Breast epithelium (tissue), 4 donors: ENCODE measurements around the gene RIMKLB. TPM values are rescaled to one million over a fixed set of nuclear protein-coding genes. Genes with fewer than 3 reads are reported as not detected.

Experiments used
- DNase-seq, 2 donors: peaks; one replicate each; pipeline ENCODE4 v3.0.0-alpha.2; 2019; ENCODE audit warnings: low spot score in 2 of 2
- H3K27ac ChIP-seq, 2 donors: fragments of 200-600 bp; sonication (generic) in 1 of 2; one replicate each; pipeline ENCODE4 v1.5.1; 2016 to 2019; ENCODE audit warnings: mild to moderate bottlenecking in 1 of 2
- H3K27me3 ChIP-seq, 2 donors: fragments of 200-600 bp; sonication (generic) in 1 of 2; one replicate each; pipeline versions ENCODE4 v1.5.1 to v1.6.0; 2017 to 2019; ENCODE audit warnings: control low read depth in 1 of 2, mild to moderate bottlenecking in 1 of 2
- H3K36me3 ChIP-seq: fragments of 200-600 bp; one replicate; pipeline ENCODE4 v1.5.1; 2019
- H3K4me1 ChIP-seq, 2 donors: fragments of 200-600 bp; sonication (generic); one replicate each; pipeline ENCODE4 v1.5.1; 2016 to 2019; ENCODE audit warnings: control low read depth in 1 of 2
- H3K4me3 ChIP-seq, 3 donors: fragments of 200-600 bp; sonication (generic); 1 replicate in 2 of 3; 2 replicates in 1 of 3; pipeline ENCODE4 v1.5.1; 2016 to 2019; ENCODE audit warnings: mild to moderate bottlenecking in 3 of 3, moderate library complexity in 2 of 3
- H3K9me3 ChIP-seq, 2 donors: fragments of 200-600 bp; sonication (generic) in 1 of 2; one replicate each; pipeline ENCODE4 v1.5.1; 2016 to 2019; ENCODE audit warnings: control low read depth in 1 of 2
- POLR2A ChIP-seq: fragments of 450-650 bp; IDR thresholded peaks from one replicate; pipeline ENCODE4 v1.6.1; 2016; ENCODE audit warnings: antibody characterized with exemption, mild to moderate bottlenecking, moderate library complexity
- POLR2AphosphoS5 ChIP-seq, 3 donors: sonication (generic); formaldehyde crosslinking; IDR thresholded peaks; one replicate each; pipeline ENCODE4 v1.6.1; 2017; ENCODE audit warnings: antibody characterized with exemption in 3 of 3
- intact Hi-C: fragments of 100-400 bp; cut with DNase I; formaldehyde crosslinking; loops from one replicate; pipeline ENCODE4 v1.15.1; 2023; ENCODE audit warnings: low total_unique reads
- total RNA-seq, 3 donors: library from RNA; depleted of rRNA; stranded (reverse); fragments of >200 nt; gene quantifications; one replicate each; pipeline ENCODE4 v1.1.0, GENCODE V29; 2016
- TF ChIP-seq, protein P1 (sequence below), 3 donors: fragments of 450-650 bp; IDR thresholded peaks; one replicate each; pipeline ENCODE4 v1.5.1; 2016 to 2017; ENCODE audit warnings: antibody characterized with exemption in 3 of 3, mild to moderate bottlenecking in 3 of 3, moderate library complexity in 3 of 3

The RIMKLB gene
- total RNA-seq, 3 donors from 2014 or later = 42.2 to 52.1 (median 51.5) TPM

DNA sequence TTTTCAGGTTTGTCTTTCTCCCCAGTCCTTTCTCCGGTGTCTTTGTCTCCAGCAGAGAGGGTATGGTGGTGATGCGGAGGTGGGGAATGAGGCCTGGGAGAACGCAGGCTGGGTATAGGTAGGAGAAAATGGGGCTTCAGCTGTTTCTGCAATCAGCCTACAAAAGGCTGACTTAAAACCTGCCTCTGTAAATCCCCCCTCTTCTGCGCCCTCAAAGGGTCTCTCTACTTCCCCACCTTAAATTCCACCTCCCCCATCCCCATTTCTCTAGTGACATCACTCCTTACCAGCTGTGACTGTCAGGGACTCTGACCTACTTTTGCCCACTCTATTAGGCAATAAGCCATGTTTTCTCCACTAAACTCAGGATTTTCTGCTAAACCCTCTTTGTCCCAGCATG lies 8.1 kb upstream of the RIMKLB start:
- Histone ChIP-seq H3K4me3 (no peak overlapping the region), H3K9me3 (no peaks in the 10 kb centered on the region), H3K4me1 (peaks cover 0 to 10% of the 10 kb centered on the region in 2 donors), H3K27me3 (no peaks in the 10 kb centered on the region), H3K27ac (peak overlapping the region in 1 of 2 donors; percentile 11), H3K36me3 (no peaks in the 10 kb centered on the region)
- no peak for DNase-seq
- TF ChIP-seq POLR2A = no peak
- TF ChIP-seq, protein P1, sequence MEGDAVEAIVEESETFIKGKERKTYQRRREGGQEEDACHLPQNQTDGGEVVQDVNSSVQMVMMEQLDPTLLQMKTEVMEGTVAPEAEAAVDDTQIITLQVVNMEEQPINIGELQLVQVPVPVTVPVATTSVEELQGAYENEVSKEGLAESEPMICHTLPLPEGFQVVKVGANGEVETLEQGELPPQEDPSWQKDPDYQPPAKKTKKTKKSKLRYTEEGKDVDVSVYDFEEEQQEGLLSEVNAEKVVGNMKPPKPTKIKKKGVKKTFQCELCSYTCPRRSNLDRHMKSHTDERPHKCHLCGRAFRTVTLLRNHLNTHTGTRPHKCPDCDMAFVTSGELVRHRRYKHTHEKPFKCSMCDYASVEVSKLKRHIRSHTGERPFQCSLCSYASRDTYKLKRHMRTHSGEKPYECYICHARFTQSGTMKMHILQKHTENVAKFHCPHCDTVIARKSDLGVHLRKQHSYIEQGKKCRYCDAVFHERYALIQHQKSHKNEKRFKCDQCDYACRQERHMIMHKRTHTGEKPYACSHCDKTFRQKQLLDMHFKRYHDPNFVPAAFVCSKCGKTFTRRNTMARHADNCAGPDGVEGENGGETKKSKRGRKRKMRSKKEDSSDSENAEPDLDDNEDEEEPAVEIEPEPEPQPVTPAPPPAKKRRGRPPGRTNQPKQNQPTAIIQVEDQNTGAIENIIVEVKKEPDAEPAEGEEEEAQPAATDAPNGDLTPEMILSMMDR (IDR thresholded peaks at IDR 0.05) = no peak
- TF ChIP-seq POLR2AphosphoS5 (IDR thresholded peaks at IDR 0.05) = no peak
- intact Hi-C loops = no loop called here

DNA sequence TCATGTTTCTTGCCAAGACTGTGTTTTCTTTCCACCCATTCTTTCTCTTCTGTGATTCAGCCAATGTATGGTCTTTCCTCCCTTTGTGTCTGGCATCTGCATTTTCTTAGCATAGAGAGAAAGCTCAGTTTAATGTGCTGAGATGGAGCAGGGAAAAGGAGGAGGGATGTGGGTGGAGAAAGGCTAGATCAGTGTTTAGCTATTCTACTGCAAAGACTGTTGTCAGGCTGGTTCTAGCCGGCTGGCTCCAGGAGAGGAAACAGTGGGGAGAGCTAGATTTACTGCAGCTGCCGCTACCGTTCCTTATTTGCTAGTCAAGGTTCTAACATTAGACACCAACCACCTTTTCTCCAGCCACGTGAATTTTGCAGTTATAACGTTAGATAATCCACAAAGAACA lies 5.2 kb upstream of the RIMKLB start:
- Histone ChIP-seq H3K27me3 (no peaks in the 10 kb centered on the region), H3K36me3 (no peaks in the 10 kb centered on the region), H3K4me1 (peaks cover 0 to 6% of the 10 kb centered on the region in 2 donors), H3K9me3 (no peaks in the 10 kb centered on the region), H3K4me3 (no peak overlapping the region), H3K27ac (peak overlapping the region; percentile 41 to 50)
- peak in 1 of 2 donors; percentile 33 for DNase-seq
- TF ChIP-seq, protein P1 (IDR thresholded peaks at IDR 0.05) = no peak
- TF ChIP-seq POLR2AphosphoS5 (IDR thresholded peaks at IDR 0.05) = no peak
- no peak for TF ChIP-seq POLR2A
- intact Hi-C loops = no loop called here

DNA sequence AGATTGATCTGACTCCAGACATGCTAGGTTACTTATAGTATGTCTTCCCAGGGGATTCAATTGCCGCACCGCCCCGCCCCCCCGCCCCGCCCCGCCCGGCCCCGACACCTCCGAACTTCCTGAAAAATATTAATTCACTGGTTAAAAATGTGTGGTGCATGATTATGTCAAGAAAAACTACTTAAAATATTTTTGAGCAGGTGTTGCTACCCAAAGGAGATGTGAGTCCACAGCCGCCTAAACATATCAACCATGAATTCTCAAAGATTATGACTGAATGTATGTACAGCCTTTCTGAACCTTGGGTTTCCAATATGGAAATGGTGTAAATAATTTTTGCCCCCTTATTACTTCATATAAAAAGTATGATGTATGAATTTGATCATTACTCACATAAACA lies 2.7 kb upstream of the RIMKLB start:
- H3K27me3 ChIP-seq = no peaks in the 10 kb centered on the region
- peaks cover 0 to 7% of the 10 kb centered on the region in 2 donors for H3K4me1 ChIP-seq
- intact Hi-C loops = no loop called here
- no peak overlapping the region for H3K27ac ChIP-seq
- TF ChIP-seq POLR2A = no peak
- TF ChIP-seq, protein P1 (IDR thresholded peaks at IDR 0.05) = no peak
- TF ChIP-seq POLR2AphosphoS5 (IDR thresholded peaks at IDR 0.05) = no peak
- H3K9me3 ChIP-seq = no peaks in the 10 kb centered on the region
- no peak overlapping the region for H3K4me3 ChIP-seq
- DNase-seq = no peak
- no peaks in the 10 kb centered on the region for H3K36me3 ChIP-seq

DNA sequence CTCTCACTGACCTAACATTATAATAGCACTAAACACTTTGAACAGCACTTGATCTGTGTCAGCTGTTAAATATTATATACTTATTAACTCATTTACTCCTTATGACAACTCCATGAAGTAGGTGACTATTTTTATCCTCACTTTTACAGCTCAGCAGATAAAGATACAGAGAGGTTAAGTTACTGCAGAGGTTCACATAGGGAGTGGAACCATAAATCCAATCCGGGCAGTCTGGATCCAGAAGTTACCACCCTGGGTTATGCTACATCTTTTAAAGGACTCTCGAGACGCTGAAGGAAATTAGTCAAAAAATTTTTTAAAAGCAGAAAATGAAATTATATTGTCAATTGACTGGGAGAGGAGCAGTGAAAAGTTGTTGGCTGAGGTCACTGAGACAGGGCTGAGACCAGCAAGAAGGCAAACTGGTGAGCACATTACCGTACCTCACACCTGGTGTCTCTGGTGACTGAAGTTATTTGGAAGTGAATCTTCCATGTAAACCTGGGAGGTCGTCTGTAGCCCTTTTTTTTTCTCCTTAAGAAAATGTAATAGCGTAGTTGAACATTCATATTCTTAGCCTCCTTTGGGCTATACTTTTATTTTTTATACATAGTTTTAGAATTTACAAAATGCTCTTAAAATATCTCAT lies 1.2 kb upstream of the RIMKLB start:
- Histone ChIP-seq H3K27ac (peak overlapping the region; percentile 96 to 99), H3K4me3 (peak overlapping the region; percentile 85 to 100 (median 98)), H3K36me3 (no peaks in the 10 kb centered on the region), H3K27me3 (no peaks in the 10 kb centered on the region), H3K4me1 (peaks cover 0 to 7% of the 10 kb centered on the region in 2 donors), H3K9me3 (no peaks in the 10 kb centered on the region)
- no peak for TF ChIP-seq POLR2A
- intact Hi-C loops = no loop called here
- DNase-seq = no peak

DNA sequence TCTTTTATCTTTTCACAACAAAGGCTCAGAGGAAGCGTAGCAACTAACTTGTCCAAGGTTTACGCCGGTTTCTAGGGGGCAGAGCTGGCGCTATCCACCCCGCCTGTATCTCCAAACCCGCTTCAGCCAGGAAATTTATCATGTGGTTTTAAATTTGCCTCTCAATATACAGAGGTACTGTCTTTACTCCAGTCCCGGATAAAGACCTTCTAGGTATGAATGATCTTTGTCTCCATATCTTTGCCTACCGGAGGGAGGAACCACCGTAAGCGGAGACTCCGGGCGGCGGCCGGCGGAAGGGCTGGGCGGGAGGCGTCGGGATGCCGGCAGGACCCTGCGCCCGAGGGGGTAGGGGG lies 693 bp upstream of the RIMKLB start:
- H3K4me3 ChIP-seq = peak overlapping the region; percentile 85 to 100 (median 98)
- H3K4me1 ChIP-seq = peaks cover 0 to 7% of the 10 kb centered on the region in 2 donors
- no peaks in the 10 kb centered on the region for H3K27me3 ChIP-seq
- intact Hi-C loops = no loop called here
- no peaks in the 10 kb centered on the region for H3K9me3 ChIP-seq
- H3K27ac ChIP-seq = peak overlapping the region; percentile 96 to 99
- no peak for DNase-seq
- TF ChIP-seq POLR2A (no peak), POLR2AphosphoS5 (IDR thresholded peaks at IDR 0.05) (peak in 1 of 3 donors; percentile 37)
- TF ChIP-seq, protein P1 (IDR thresholded peaks at IDR 0.05) = peak in 1 of 3 donors; percentile 18
- H3K36me3 ChIP-seq = no peaks in the 10 kb centered on the region
